Adrenal gland (tissue), 5 donors: ENCODE measurements around the gene CNOT8.
"Not testable (repeated sequence)": the region's sequence is repeated elsewhere in the genome, so short reads cannot be mapped to it uniquely, and the experiment has no call there.

Source experiments
- CTCF ChIP-seq, 6 experiments: fragments of 450-650 bp in 4 of 6; fragments of 200-600 bp in 2 of 6; sonication (generic) in 1 of 6; IDR thresholded peaks; 1 replicate in 5 of 6; 2 replicates in 1 of 6; pipeline versions ENCODE4 v1.5.1 to v1.8.0; 2016 to 2021; ENCODE audit warnings: antibody characterized with exemption in 6 of 6, mild to moderate bottlenecking in 2 of 6, moderate library complexity in 1 of 6
- POLR2A ChIP-seq, 2 donors: fragments of 450-650 bp; IDR thresholded peaks; one replicate each; pipeline ENCODE4 v1.6.1; 2017; ENCODE audit warnings: antibody characterized with exemption in 2 of 2, mild to moderate bottlenecking in 2 of 2, moderate library complexity in 1 of 2
- donor health status: DM: no; HTN: no; CAD: no.

GRCh38 chr5:154832804-154833203 is 25.6 kb upstream of the CNOT8 start:
- TF ChIP-seq CTCF, POLR2A (IDR thresholded peaks at IDR 0.05): not testable (repeated sequence)
